ENCODE measurements around the gene TPH1. TPM values are rescaled to one million over a fixed set of nuclear protein-coding genes. Genes with fewer than 3 reads are reported as not detected.

TPH1 gene
- total RNA-seq, 1 donor, result under 0.01 TPM

DNA sequence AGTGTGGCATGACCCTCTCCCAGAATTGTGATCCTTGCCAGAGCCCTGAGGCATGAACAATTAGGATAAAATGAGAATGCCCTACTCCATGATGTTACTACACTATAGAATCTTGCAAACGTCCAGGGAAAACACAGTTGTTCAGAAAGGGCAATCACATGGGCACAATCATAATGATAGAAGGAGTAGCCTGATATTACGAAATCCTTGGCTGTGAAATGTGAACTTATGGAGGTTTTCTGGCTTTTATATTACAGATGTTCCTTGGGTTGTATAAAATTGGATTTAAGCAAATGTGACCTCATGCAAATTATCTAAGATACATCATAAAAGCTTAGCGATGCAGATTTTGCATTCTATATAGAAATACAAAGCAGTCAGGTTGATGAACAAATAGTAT lies 29.4 kb upstream of the TPH1 start:
- Histone ChIP-seq H3K9me3 (ENCODE audit: low read depth, low read length) (no peaks in the 10 kb centered on the region), H3K27me3 (ENCODE audit: insufficient read depth, low read length) (no peaks in the 10 kb centered on the region), H3K27ac (ENCODE audit: low read depth, low read length) (no peak overlapping the region), H3K36me3 (ENCODE audit: insufficient read depth, low read length) (peaks cover 5% of the 10 kb centered on the region), H3K4me1 (ENCODE audit: insufficient read depth, low read length) (peaks cover 11% of the 10 kb centered on the region), H2AFZ (ENCODE audit: low read length) (no peak overlapping the region), H4K20me1 (ENCODE audit: insufficient read depth, low read length) (no peaks in the 10 kb centered on the region), H3K4me3 (ENCODE audit: insufficient read depth, low read length) (no peak overlapping the region), H3K4me2 (ENCODE audit: insufficient read depth, low read length) (no peak overlapping the region), H3K79me2 (ENCODE audit: insufficient read depth, low read length) (no peaks in the 10 kb centered on the region)
- no peak for DNase-seq (ENCODE audit: insufficient read length, low spot score, missing footprints)
- TF ChIP-seq, protein P1, sequence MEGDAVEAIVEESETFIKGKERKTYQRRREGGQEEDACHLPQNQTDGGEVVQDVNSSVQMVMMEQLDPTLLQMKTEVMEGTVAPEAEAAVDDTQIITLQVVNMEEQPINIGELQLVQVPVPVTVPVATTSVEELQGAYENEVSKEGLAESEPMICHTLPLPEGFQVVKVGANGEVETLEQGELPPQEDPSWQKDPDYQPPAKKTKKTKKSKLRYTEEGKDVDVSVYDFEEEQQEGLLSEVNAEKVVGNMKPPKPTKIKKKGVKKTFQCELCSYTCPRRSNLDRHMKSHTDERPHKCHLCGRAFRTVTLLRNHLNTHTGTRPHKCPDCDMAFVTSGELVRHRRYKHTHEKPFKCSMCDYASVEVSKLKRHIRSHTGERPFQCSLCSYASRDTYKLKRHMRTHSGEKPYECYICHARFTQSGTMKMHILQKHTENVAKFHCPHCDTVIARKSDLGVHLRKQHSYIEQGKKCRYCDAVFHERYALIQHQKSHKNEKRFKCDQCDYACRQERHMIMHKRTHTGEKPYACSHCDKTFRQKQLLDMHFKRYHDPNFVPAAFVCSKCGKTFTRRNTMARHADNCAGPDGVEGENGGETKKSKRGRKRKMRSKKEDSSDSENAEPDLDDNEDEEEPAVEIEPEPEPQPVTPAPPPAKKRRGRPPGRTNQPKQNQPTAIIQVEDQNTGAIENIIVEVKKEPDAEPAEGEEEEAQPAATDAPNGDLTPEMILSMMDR (IDR thresholded peaks at IDR 0.05; ENCODE audit: extremely low read depth, low read depth, low read length), result no peak

DNA sequence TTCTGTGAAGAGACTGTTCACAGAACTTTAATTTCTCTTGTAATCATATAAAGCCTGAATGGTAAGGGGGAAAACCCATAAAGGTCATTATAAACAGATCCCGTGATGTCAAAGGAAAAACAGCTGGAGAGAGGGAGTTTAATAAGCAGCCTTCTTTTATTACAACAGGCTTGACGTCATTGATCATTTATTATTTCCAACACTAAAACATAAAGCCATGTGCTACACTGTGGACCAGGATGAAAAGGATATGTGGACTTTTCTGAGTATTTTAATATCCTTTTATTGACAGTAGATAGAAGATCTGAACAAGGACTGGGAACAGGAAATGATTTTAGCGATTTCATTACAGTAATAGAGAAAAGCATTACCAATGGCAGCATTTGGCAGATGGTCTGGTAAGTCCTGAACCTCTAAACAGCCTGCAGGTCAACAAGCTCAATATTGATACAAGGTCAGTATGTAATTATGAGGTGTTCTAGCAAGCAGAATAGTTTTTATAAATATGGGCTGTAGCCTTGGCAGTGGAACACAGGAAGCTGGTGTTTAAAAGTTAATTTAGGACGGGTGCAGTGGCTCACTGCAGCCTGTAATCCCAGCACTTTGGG lies 25.1 kb upstream of the TPH1 start:
- H2AFZ ChIP-seq (ENCODE audit: low read length), result no peak overlapping the region
- no peak for DNase-seq (ENCODE audit: insufficient read length, low spot score, missing footprints)
- TF ChIP-seq, protein P1 (IDR thresholded peaks at IDR 0.05; ENCODE audit: extremely low read depth, low read depth, low read length), result no peak

DNA sequence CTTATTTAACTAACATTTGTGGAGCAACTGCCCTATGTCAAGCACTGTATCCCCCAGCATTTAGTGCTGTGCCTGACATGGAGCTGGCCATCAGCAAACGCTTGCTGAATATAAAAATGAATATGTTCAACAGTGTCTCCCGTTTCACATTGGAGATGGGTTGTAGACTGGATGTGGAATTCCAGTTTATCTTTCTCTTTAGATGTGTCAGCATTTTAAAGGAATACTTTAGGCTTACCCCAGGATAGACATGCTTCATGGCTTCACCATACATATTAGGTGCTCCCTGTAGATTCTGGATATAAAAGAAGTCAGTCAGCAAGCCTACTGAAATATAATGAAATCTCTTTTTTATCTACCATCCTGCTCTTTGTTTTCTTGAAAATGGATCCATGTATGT lies 21.3 kb upstream of the TPH1 start:
- H3K4me1 ChIP-seq (ENCODE audit: insufficient read depth, low read length), result no peaks in the 10 kb centered on the region
- no peaks in the 10 kb centered on the region for H3K27me3 ChIP-seq (ENCODE audit: insufficient read depth, low read length)
- no peak overlapping the region for H3K27ac ChIP-seq (ENCODE audit: low read depth, low read length)
- H2AFZ ChIP-seq (ENCODE audit: low read length), result no peak overlapping the region
- H3K4me3 ChIP-seq (ENCODE audit: insufficient read depth, low read length), result no peak overlapping the region
- no peaks in the 10 kb centered on the region for H3K79me2 ChIP-seq (ENCODE audit: insufficient read depth, low read length)
- TF ChIP-seq, protein P1 (IDR thresholded peaks at IDR 0.05; ENCODE audit: extremely low read depth, low read depth, low read length), result no peak
- no peaks in the 10 kb centered on the region for H3K9me3 ChIP-seq (ENCODE audit: low read depth, low read length)
- H3K4me2 ChIP-seq (ENCODE audit: insufficient read depth, low read length), result no peak overlapping the region
- H3K36me3 ChIP-seq (ENCODE audit: insufficient read depth, low read length), result no peaks in the 10 kb centered on the region
- no peaks in the 10 kb centered on the region for H4K20me1 ChIP-seq (ENCODE audit: insufficient read depth, low read length)
- DNase-seq (ENCODE audit: insufficient read length, low spot score, missing footprints), result no peak

More for the DNA sequence above, 25.1 kb upstream of the TPH1 start:
- Histone ChIP-seq H3K4me2 (ENCODE audit: insufficient read depth, low read length) (no peak overlapping the region), H3K9me3 (ENCODE audit: low read depth, low read length) (no peaks in the 10 kb centered on the region), H3K27ac (ENCODE audit: low read depth, low read length) (no peak overlapping the region), H3K36me3 (ENCODE audit: insufficient read depth, low read length) (no peaks in the 10 kb centered on the region), H4K20me1 (ENCODE audit: insufficient read depth, low read length) (no peaks in the 10 kb centered on the region), H3K79me2 (ENCODE audit: insufficient read depth, low read length) (no peaks in the 10 kb centered on the region), H3K4me3 (ENCODE audit: insufficient read depth, low read length) (no peak overlapping the region), H3K27me3 (ENCODE audit: insufficient read depth, low read length) (no peaks in the 10 kb centered on the region), H3K4me1 (ENCODE audit: insufficient read depth, low read length) (peaks cover 11% of the 10 kb centered on the region)

DNA sequence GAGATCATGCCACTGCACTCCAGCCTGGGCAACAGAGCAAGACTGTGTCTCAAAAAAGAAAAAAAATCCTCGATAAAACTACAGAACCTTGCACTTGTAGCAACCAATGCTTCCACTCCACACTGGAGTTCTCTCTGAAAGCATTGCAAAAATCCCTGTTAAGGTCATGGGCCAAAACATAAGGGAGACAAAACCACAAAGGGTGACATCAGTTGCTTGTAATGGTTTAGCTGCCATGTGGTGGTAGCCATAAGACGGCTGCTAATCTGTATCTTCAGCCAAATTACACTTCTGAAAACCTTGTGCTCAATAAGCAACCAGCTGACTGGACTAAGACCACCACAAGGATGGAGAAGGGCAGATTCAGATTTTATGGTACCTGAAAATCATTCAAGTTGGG lies 20.6 kb upstream of the TPH1 start:
- TF ChIP-seq, protein P1 (IDR thresholded peaks at IDR 0.05; ENCODE audit: extremely low read depth, low read depth, low read length), result no peak
- H3K27me3 ChIP-seq (ENCODE audit: insufficient read depth, low read length), result no peaks in the 10 kb centered on the region
- no peak overlapping the region for H3K27ac ChIP-seq (ENCODE audit: low read depth, low read length)
- H3K79me2 ChIP-seq (ENCODE audit: insufficient read depth, low read length), result no peaks in the 10 kb centered on the region
- no peak overlapping the region for H3K4me3 ChIP-seq (ENCODE audit: insufficient read depth, low read length)
- H3K4me2 ChIP-seq (ENCODE audit: insufficient read depth, low read length), result no peak overlapping the region
- H2AFZ ChIP-seq (ENCODE audit: low read length), result no peak overlapping the region
- no peak for DNase-seq (ENCODE audit: insufficient read length, low spot score, missing footprints)
- H3K36me3 ChIP-seq (ENCODE audit: insufficient read depth, low read length), result no peaks in the 10 kb centered on the region
- no peaks in the 10 kb centered on the region for H3K4me1 ChIP-seq (ENCODE audit: insufficient read depth, low read length)
- H3K9me3 ChIP-seq (ENCODE audit: low read depth, low read length), result no peaks in the 10 kb centered on the region
- no peaks in the 10 kb centered on the region for H4K20me1 ChIP-seq (ENCODE audit: insufficient read depth, low read length)
